CD14-positive monocyte (primary cell): ENCODE results near the gene ANGPTL8. TPM values are rescaled to one million over a fixed set of nuclear protein-coding genes. Genes with fewer than 3 reads are reported as not detected.

Experiments
- DNase-seq, 3 donors: peaks; one replicate each; pipeline ENCODE4 v3.0.0-alpha.2; 2011 to 2022
- H2AFZ ChIP-seq: 2 replicates; pipeline ENCODE4 v1.6.0; 2012; ENCODE audit warnings: mild to moderate bottlenecking, low read depth, low read length, inconsistent platforms; ENCODE audit not compliant: insufficient read depth, poor library complexity, severe bottlenecking
- H3K27ac ChIP-seq, 2 donors: 1 replicate in 1 of 2; 2 replicates in 1 of 2; pipeline ENCODE4 v1.5.1; 2012 to 2013; ENCODE audit warnings: low read length in 2 of 2, control low read depth in 1 of 2, inconsistent platforms in 1 of 2, low read depth in 1 of 2, mild to moderate bottlenecking in 1 of 2
- H3K27me3 ChIP-seq, 2 donors: one replicate each; pipeline versions ENCODE4 v1.6.0 to v1.6.1; 2011 to 2013; ENCODE audit warnings: low read length in 2 of 2; ENCODE audit not compliant: control insufficient read depth in 2 of 2, insufficient read depth in 2 of 2
- H3K36me3 ChIP-seq, 2 donors: replicated peaks in 1 of 2; 1 replicate in 1 of 2; 2 replicates in 1 of 2; pipeline versions ENCODE4 v1.5.1 to v1.6.1; 2012 to 2013; ENCODE audit warnings: low read length in 2 of 2, control low read depth in 1 of 2, inconsistent platforms in 1 of 2, mild to moderate bottlenecking in 1 of 2; ENCODE audit not compliant: insufficient read depth in 2 of 2, control insufficient read depth in 1 of 2
- H3K4me1 ChIP-seq, 2 donors: 1 replicate in 1 of 2; 2 replicates in 1 of 2; pipeline versions ENCODE4 v1.5.1 to v1.6.1; 2012 to 2013; ENCODE audit warnings: low read length in 2 of 2, control low read depth in 1 of 2, inconsistent platforms in 1 of 2, mild to moderate bottlenecking in 1 of 2, moderate library complexity in 1 of 2; ENCODE audit not compliant: insufficient read depth in 2 of 2, control insufficient read depth in 1 of 2
- H3K4me2 ChIP-seq: replicated peaks from 2 replicates; pipeline ENCODE3; 2012; ENCODE audit warnings: low read length, moderate library complexity, mild to moderate bottlenecking; ENCODE audit not compliant: poor library complexity, severe bottlenecking; ENCODE audit errors: extremely low read depth
- H3K4me3 ChIP-seq, 3 experiments: fragments of 200-600 bp in 1 of 3; sonication (generic) in 1 of 3; replicated peaks in 1 of 3; 1 replicate in 2 of 3; 2 replicates in 1 of 3; pipeline ENCODE4 v1.5.1; 2011 to 2013; ENCODE audit warnings: low read length in 3 of 3, mild to moderate bottlenecking in 3 of 3, control low read depth in 2 of 3, low read depth in 2 of 3, inconsistent platforms in 1 of 3, moderate library complexity in 1 of 3
- H3K79me2 ChIP-seq: 2 replicates; pipeline ENCODE4 v1.6.0; 2012; ENCODE audit warnings: mild to moderate bottlenecking, control low read depth, inconsistent platforms, low read length, moderate library complexity; ENCODE audit not compliant: insufficient read depth
- H3K9ac ChIP-seq: 2 replicates; pipeline ENCODE4 v1.6.0; 2017; ENCODE audit warnings: low read length, mild to moderate bottlenecking; ENCODE audit not compliant: insufficient read depth, poor library complexity, severe bottlenecking
- H3K9me3 ChIP-seq, 2 donors: replicated peaks in 1 of 2; 1 replicate in 1 of 2; 2 replicates in 1 of 2; pipeline versions ENCODE4 v1.5.1 to v1.6.1; 2012 to 2013; ENCODE audit warnings: low read length in 2 of 2, control low read depth in 1 of 2; ENCODE audit not compliant: control insufficient read depth in 1 of 2, insufficient read depth in 1 of 2
- H4K20me1 ChIP-seq: 2 replicates; pipeline ENCODE4 v1.6.0; 2012; ENCODE audit warnings: mild to moderate bottlenecking, low read length, control low read depth, moderate library complexity; ENCODE audit not compliant: insufficient read depth
- H3K27ac Mint-ChIP-seq, 7 donors: one replicate each; pipeline ENCODE4 v1.8.0; 2020; ENCODE audit warnings: mild to moderate bottlenecking in 7 of 7, mixed read lengths in 7 of 7, moderate library complexity in 6 of 7, inconsistent platforms in 2 of 7
- H3K27me3 Mint-ChIP-seq, 3 donors: one replicate each; pipeline ENCODE4 v1.8.0; 2021 to 2022; ENCODE audit warnings: low read depth in 3 of 3, mild to moderate bottlenecking in 3 of 3, mixed read lengths in 3 of 3, moderate library complexity in 3 of 3, inconsistent platforms in 1 of 3
- H3K36me3 Mint-ChIP-seq, 2 donors: one replicate each; pipeline ENCODE4 v1.8.0; 2020; ENCODE audit warnings: mixed read lengths in 2 of 2, inconsistent platforms in 1 of 2, mild to moderate bottlenecking in 1 of 2
- H3K4me1 Mint-ChIP-seq: one replicate; pipeline ENCODE4 v1.8.0; 2020; ENCODE audit warnings: mild to moderate bottlenecking, mixed read lengths
- H3K4me3 Mint-ChIP-seq, 2 donors: one replicate each; pipeline ENCODE4 v1.8.0; 2020; ENCODE audit warnings: mild to moderate bottlenecking in 2 of 2, mixed read lengths in 2 of 2, moderate library complexity in 1 of 2
- H3K9me3 Mint-ChIP-seq, 7 donors: one replicate each; pipeline ENCODE4 v1.8.0; 2020 to 2022; ENCODE audit warnings: mixed read lengths in 7 of 7, mild to moderate bottlenecking in 6 of 7, moderate library complexity in 6 of 7, inconsistent platforms in 2 of 7
- WGBS: methylation state at CpG from one replicate; pipeline ENCODE4 v1.1.5; 2013; ENCODE audit warnings: missing lambda C conversion rate; ENCODE audit not compliant: insufficient coverage; 5-methylcytosine and 5-hydroxymethylcytosine counted together
- intact Hi-C, 2 donors: fragments of 100-400 bp; cut with micrococcal nuclease; formaldehyde crosslinking; loops; one replicate each; pipeline versions ENCODE4 v1.15.0 to v1.15.1; 2023
- polyA plus RNA-seq, 3 donors: library from polyadenylated mRNA; depleted of rRNA in 1 of 3; unstranded in 2 of 3; stranded (reverse) in 1 of 3; fragments of 300-500 nt in 2 of 3; fragments of >200 nt in 1 of 3; fragmentation: Illumina TruSeq in 2 of 3; gene quantifications; 1 replicate in 2 of 3; 2 replicates in 1 of 3; pipeline ENCODE4 v1.2.3, GENCODE V29; 2012 to 2021
- TF ChIP-seq, protein P1 (sequence below): fragments of 200-600 bp; IDR thresholded peaks from one replicate; pipeline ENCODE4 v1.8.0; 2022; ENCODE audit warnings: antibody characterized with exemption, mild to moderate bottlenecking

ANGPTL8 gene
- polyA plus RNA-seq, 3 donors: not detected

DNA sequence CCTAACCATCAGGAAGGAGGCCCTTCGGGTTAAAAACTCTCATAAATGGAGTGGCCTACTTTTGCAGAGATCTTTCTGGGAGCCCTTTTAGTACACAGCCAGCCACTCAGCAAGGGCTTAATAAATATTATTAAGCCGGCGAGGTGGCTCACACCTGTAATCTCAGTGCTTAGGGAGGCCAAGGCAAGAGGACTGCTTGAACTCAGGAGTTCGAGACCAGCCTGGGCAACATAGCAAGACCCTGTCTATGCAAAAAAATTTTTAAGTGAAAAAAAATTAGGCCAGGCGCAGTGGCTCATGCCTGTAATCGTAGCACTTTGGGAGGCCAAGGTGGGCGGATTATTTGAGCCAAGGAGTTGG lies 41.3 kb upstream of the ANGPTL8 start:
- WGBS: 85% methylated on average over 6 of the region's 7 CpGs
- H3K36me3 ChIP-seq: no peaks in the 10 kb centered on the region
- peak overlapping the region in 2 of 7 donors; percentile 78 to 81 for H3K27ac Mint-ChIP-seq
- intact Hi-C loops: loop anchor here in 1 of 2 donors (5.0 kb wide), 1 partner anchor 41 kb away; the partner anchor contains the start of gene SPC24
- TF ChIP-seq, protein P1, sequence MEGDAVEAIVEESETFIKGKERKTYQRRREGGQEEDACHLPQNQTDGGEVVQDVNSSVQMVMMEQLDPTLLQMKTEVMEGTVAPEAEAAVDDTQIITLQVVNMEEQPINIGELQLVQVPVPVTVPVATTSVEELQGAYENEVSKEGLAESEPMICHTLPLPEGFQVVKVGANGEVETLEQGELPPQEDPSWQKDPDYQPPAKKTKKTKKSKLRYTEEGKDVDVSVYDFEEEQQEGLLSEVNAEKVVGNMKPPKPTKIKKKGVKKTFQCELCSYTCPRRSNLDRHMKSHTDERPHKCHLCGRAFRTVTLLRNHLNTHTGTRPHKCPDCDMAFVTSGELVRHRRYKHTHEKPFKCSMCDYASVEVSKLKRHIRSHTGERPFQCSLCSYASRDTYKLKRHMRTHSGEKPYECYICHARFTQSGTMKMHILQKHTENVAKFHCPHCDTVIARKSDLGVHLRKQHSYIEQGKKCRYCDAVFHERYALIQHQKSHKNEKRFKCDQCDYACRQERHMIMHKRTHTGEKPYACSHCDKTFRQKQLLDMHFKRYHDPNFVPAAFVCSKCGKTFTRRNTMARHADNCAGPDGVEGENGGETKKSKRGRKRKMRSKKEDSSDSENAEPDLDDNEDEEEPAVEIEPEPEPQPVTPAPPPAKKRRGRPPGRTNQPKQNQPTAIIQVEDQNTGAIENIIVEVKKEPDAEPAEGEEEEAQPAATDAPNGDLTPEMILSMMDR: no peak
- peaks cover 0 to 3% of the 10 kb centered on the region in 2 donors for H3K36me3 Mint-ChIP-seq
- H3K4me3 Mint-ChIP-seq: peak overlapping the region; percentile 69 to 83
- H3K79me2 ChIP-seq: no peaks in the 10 kb centered on the region
- H3K4me3 ChIP-seq: peak overlapping the region in 1 of 3 experiments; percentile 76
- no peak overlapping the region for H3K9ac ChIP-seq
- peak overlapping the region; percentile 83 for H2AFZ ChIP-seq
- no peaks in the 10 kb centered on the region for H3K9me3 ChIP-seq
- H3K27ac ChIP-seq: no peak overlapping the region
- DNase-seq: no peak
- H3K4me1 ChIP-seq: peaks cover 22 to 31% of the 10 kb centered on the region in 2 donors
- peak overlapping the region; percentile 95 for H3K4me2 ChIP-seq
- peaks cover 0 to 5% of the 10 kb centered on the region in 2 donors for H3K27me3 ChIP-seq
- H4K20me1 ChIP-seq: no peaks in the 10 kb centered on the region
- peaks cover 0 to 2% (median 0%) of the 10 kb centered on the region in 7 donors for H3K9me3 Mint-ChIP-seq
- peaks cover 25% of the 10 kb centered on the region for H3K4me1 Mint-ChIP-seq
- H3K27me3 Mint-ChIP-seq: peaks cover 0 to 19% (median 10%) of the 10 kb centered on the region in 3 donors

DNA sequence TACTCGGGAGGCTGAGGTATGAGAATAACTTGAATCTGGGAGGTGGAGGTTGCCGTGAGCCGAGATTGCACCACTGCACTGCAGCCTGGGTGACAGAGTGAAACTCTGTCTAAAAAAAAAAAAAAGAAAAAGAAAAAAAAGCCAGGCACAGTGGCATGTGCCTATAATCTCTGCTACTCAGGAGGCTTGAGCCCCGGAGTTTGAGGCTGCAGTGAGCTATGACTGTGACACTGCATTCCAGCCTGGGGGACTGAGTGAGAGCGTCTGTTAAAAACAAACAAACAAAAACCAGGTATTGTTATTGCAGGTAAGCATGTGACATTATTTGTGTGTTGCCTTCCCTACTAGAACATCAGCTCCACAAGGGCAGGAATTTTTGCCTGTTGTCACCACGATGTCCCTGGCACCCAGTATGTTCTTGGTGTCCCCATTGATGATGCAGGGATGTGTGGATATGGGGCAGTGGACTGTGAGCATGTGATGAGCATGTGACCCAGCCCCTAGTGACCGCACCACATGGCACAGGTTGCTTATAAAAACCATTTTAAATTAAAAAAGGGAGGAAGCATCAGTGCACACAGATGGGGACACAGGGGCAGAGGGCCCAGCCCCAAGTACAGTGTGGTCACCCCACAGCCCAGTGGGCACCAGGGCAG lies 40.5 kb upstream of the ANGPTL8 start:
- TF ChIP-seq, protein P1: no peak

More for the DNA sequence above, 40.5 kb upstream of the ANGPTL8 start:
- no peaks in the 10 kb centered on the region for H3K36me3 ChIP-seq
- H3K4me3 Mint-ChIP-seq: no peak overlapping the region
- peaks cover 0 to 3% of the 10 kb centered on the region in 2 donors for H3K36me3 Mint-ChIP-seq
- H3K4me1 ChIP-seq: peaks cover 22 to 39% of the 10 kb centered on the region in 2 donors
- no peaks in the 10 kb centered on the region for H4K20me1 ChIP-seq
- H3K27me3 Mint-ChIP-seq: peaks cover 0 to 23% (median 10%) of the 10 kb centered on the region in 3 donors
- H3K79me2 ChIP-seq: no peaks in the 10 kb centered on the region
- no peaks in the 10 kb centered on the region for H3K9me3 ChIP-seq
- peak overlapping the region in 2 of 7 donors; percentile 50 to 57 for H3K27ac Mint-ChIP-seq
- H3K4me1 Mint-ChIP-seq: peaks cover 30% of the 10 kb centered on the region
- no peak overlapping the region for H3K9ac ChIP-seq
- H3K27me3 ChIP-seq: peaks cover 0 to 5% of the 10 kb centered on the region in 2 donors
- no peak overlapping the region for H3K4me2 ChIP-seq
- intact Hi-C loops: loop anchor here in 1 of 2 donors (5.0 kb wide), 1 partner anchor 42 kb away; the partner anchor contains the start of gene SPC24
- WGBS: 43% methylated on average over 3 of the region's 7 CpGs
- no peak overlapping the region for H3K4me3 ChIP-seq
- H3K27ac ChIP-seq: no peak overlapping the region
- DNase-seq: no peak
- peaks cover 0 to 2% (median 0%) of the 10 kb centered on the region in 7 donors for H3K9me3 Mint-ChIP-seq
- no peak overlapping the region for H2AFZ ChIP-seq
